AG04449 (cell line): Measurements from ENCODE around the gene TRIM48.
"Not testable (repeated sequence)": the region's sequence is repeated elsewhere in the genome, so short reads cannot be mapped to it uniquely, and the experiment has no call there.

Experiments
- CTCF ChIA-PET: fragments of 350-600 bp; formaldehyde crosslinking; extraction: SDS; loops from one replicate; lab custom pipeline; 2021; ENCODE audit warnings: antibody characterized with exemption; lab: Yijun Ruan, JAX
- POLR2A ChIA-PET: fragments of 400-600, 350-600 bp; formaldehyde crosslinking; extraction: SDS; loops from one replicate; lab custom pipeline; 2020; ENCODE audit warnings: antibody characterized with exemption, inconsistent platforms; lab: Yijun Ruan, JAX
- DNase-seq: peaks from one replicate; pipeline ENCODE4 v3.0.0-alpha.2; 2010; ENCODE audit warnings: low read depth, low spot score
- H3K4me3 ChIP-seq: 2 replicates; pipeline ENCODE4 v1.5.1; 2011; ENCODE audit warnings: low read depth, mild to moderate bottlenecking, control low read depth, low read length
- TF ChIP-seq, protein P1 (sequence below): IDR thresholded peaks from one replicate; pipeline ENCODE4 v1.5.1; 2011; ENCODE audit warnings: mild to moderate bottlenecking, moderate library complexity, low read length, control low read depth, inconsistent platforms; ENCODE audit not compliant: insufficient read depth; ENCODE audit errors: missing control alignments

Gene TRIM48, protein sequence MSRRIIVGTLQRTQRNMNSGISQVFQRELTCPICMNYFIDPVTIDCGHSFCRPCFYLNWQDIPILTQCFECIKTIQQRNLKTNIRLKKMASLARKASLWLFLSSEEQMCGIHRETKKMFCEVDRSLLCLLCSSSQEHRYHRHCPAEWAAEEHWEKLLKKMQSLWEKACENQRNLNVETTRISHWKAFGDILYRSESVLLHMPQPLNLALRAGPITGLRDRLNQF

DNA sequence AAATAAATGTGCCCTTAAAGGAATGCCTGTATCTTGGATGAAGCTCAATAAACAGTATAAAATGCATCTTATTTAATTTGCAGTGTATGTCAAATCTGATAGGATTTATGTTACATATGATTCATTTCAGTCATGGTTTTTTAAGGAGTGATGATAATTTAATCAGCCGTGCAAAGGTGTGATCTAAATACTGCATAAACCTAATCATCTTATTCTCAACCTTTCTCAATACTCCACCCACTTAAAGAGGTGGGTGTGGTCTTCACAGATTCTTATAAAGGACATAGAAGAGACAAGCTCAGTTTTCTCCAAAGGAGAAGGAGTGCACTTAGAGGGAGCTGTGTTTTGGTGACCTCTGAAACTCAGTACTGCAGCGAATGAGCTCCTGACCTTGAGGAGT lies at the start of gene TRIM48:
TSS of gene TRIM48 (plus strand) at position 301 of the 400 bp plus-strand sequence. CDS start 113 bp downstream, outside the sequence.
- DNase-seq, POLR2A ChIA-PET, CTCF ChIA-PET, H3K4me3 ChIP-seq: not testable (repeated sequence)

DNA sequence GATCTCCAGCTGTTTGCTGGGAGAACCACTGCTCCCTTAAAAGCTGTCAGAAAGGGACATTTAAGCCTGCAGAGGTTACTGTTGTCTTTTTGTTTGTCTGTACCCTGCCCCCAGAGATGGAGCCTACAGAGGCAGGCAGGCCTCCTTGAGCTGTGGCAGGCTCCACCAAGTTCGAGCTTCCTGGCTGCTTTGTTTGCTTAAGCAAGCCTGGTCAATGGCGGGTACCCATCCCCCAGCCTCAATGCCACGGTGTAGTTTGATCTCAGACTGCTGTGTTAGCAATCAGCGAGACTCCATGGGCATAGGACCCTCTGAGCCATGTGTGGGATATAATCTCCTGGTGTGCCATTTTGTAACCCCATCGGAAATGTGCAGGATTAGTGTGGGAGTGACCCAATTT lies 23.6 kb upstream of the TRIM48 start:
- CTCF ChIA-PET, DNase-seq, POLR2A ChIA-PET, H3K4me3 ChIP-seq: not testable (repeated sequence)

DNA sequence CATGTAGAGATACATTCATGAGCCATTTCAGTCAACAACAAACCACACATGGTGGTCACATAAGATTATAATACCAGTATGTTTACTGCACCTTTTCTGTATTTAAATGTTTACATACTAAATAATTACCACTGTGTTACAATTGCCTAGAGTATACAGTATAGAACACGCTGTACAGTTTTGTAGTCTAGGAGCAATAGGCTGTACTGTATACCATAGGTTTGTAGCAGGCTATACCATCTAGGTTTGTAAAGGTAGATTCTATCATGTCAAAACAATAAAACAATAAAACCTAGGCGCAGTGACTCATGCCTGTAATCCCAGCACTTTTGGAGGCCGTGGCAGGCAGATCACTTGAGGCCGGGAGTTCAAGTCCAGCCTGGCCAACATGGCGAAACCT lies 1.1 kb downstream of the TRIM48 start:
- DNase-seq, result no peak
- no peak overlapping the region for H3K4me3 ChIP-seq
- ChIA-PET POLR2A (no interaction called here), CTCF (no interaction called here)
- TF ChIP-seq, protein P1, sequence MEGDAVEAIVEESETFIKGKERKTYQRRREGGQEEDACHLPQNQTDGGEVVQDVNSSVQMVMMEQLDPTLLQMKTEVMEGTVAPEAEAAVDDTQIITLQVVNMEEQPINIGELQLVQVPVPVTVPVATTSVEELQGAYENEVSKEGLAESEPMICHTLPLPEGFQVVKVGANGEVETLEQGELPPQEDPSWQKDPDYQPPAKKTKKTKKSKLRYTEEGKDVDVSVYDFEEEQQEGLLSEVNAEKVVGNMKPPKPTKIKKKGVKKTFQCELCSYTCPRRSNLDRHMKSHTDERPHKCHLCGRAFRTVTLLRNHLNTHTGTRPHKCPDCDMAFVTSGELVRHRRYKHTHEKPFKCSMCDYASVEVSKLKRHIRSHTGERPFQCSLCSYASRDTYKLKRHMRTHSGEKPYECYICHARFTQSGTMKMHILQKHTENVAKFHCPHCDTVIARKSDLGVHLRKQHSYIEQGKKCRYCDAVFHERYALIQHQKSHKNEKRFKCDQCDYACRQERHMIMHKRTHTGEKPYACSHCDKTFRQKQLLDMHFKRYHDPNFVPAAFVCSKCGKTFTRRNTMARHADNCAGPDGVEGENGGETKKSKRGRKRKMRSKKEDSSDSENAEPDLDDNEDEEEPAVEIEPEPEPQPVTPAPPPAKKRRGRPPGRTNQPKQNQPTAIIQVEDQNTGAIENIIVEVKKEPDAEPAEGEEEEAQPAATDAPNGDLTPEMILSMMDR, result no peak
